SU-DHL-6 (cell line): ENCODE data around the gene PLAC1.

Experiments
- H2AFZ ChIP-seq: fragments of 200-600 bp; sonication (generic); 2 replicates; pipeline ENCODE4 v1.6.1; 2014; ENCODE audit warnings: low read depth, mild to moderate bottlenecking, moderate library complexity, mixed read lengths, antibody characterized with exemption, low read length; ENCODE audit not compliant: severe bottlenecking
- H3F3A ChIP-seq: fragments of 200-600 bp; shearing (Covaris generic); 2 replicates; pipeline ENCODE4 v1.6.0; 2016; ENCODE audit warnings: antibody characterized with exemption, mild to moderate bottlenecking; ENCODE audit not compliant: insufficient read depth
- H3K27ac ChIP-seq: fragments of 200-600 bp; sonication (generic); 2 replicates; pipeline ENCODE4 v1.5.1; 2016; ENCODE audit warnings: low read depth, mild to moderate bottlenecking, low read length, moderate library complexity, mixed read lengths
- H3K27me3 ChIP-seq: fragments of 200-600 bp; sonication (generic), shearing (Covaris generic); 2 replicates; pipeline ENCODE4 v1.6.0; 2014; ENCODE audit warnings: mild to moderate bottlenecking, low read length
- H3K36me3 ChIP-seq: fragments of 200-600 bp; sonication (generic); 2 replicates; pipeline ENCODE4 v1.6.1; 2014; ENCODE audit warnings: mild to moderate bottlenecking, low read length, mixed read lengths
- H3K4me2 ChIP-seq: fragments of 300-600, 200-600 bp; shearing (Covaris generic), sonication (generic); 2 replicates; pipeline ENCODE4 v1.6.0; 2014; ENCODE audit warnings: low read length, low read depth, mild to moderate bottlenecking; ENCODE audit not compliant: poor library complexity, severe bottlenecking
- H3K4me3 ChIP-seq: fragments of 200-600 bp; sonication (generic); 2 replicates; pipeline ENCODE4 v1.5.1; 2014; ENCODE audit warnings: antibody characterized with exemption, low read length, mild to moderate bottlenecking, mixed read lengths; ENCODE audit not compliant: insufficient read depth, poor library complexity, severe bottlenecking
- H3K79me2 ChIP-seq: fragments of 200-600 bp; sonication (generic); 2 replicates; pipeline ENCODE4 v1.6.1; 2014; ENCODE audit warnings: mild to moderate bottlenecking, low read length, moderate library complexity; ENCODE audit not compliant: insufficient read depth
- H3K9ac ChIP-seq: fragments of 200-600 bp; sonication (generic); 2 replicates; pipeline ENCODE4 v1.7.0; 2014; ENCODE audit warnings: mild to moderate bottlenecking, low read length
- H3K9me2 ChIP-seq: fragments of 200-600 bp; sonication (generic); replicated peaks from 2 replicates; pipeline ENCODE4 v1.6.1; 2014; ENCODE audit warnings: low read length; ENCODE audit not compliant: insufficient read depth
- H3K9me3 ChIP-seq: fragments of 200-600 bp; sonication (generic); 2 replicates; pipeline ENCODE4 v1.6.1; 2014; ENCODE audit warnings: low read length, mixed read lengths; ENCODE audit not compliant: insufficient read depth
- H4K20me1 ChIP-seq: fragments of 200-600 bp; sonication (generic); 2 replicates; pipeline ENCODE4 v1.6.1; 2014; ENCODE audit warnings: low read depth, mild to moderate bottlenecking, antibody characterized with exemption, low read length, moderate library complexity, mixed read lengths
- CTCF ChIP-seq: fragments of 200-600 bp; sonication (generic); IDR thresholded peaks from one replicate; pipeline ENCODE4 v1.5.1; 2017; ENCODE audit warnings: antibody characterized with exemption, mild to moderate bottlenecking, low read length, moderate library complexity; ENCODE audit not compliant: insufficient read depth, poor library complexity, severe bottlenecking
- EZH2phosphoT487 ChIP-seq: fragments of 200-600 bp; sonication (generic), shearing (Covaris generic); conservative IDR thresholded peaks from 2 replicates; pipeline ENCODE4 v1.6.1; 2018; ENCODE audit warnings: mild to moderate bottlenecking, antibody characterized with exemption, low read length, moderate library complexity, mixed read lengths

The PLAC1 gene

GRCh38 chrX:134604701-134605311 is 53.5 kb downstream of the PLAC1 start:
- no peaks in the 10 kb centered on the region for H3K27me3 ChIP-seq
- no peaks in the 10 kb centered on the region for H3K36me3 ChIP-seq
- no peaks in the 10 kb centered on the region for H3F3A ChIP-seq
- H3K79me2 ChIP-seq, result no peaks in the 10 kb centered on the region
- H4K20me1 ChIP-seq, result no peaks in the 10 kb centered on the region
- H3K9me3 ChIP-seq, result no peaks in the 10 kb centered on the region
- no peak overlapping the region for H3K9ac ChIP-seq
- no peak overlapping the region for H3K4me2 ChIP-seq
- H3K4me3 ChIP-seq, result no peak overlapping the region
- no peaks in the 10 kb centered on the region for H3K9me2 ChIP-seq
- TF ChIP-seq EZH2phosphoT487 (no peak), CTCF (no peak)
- no peak overlapping the region for H2AFZ ChIP-seq
- H3K27ac ChIP-seq, result no peak overlapping the region

- Histone ChIP-seq H3K9ac (no peak overlapping the region), H3K79me2 (no peaks in the 10 kb centered on the region), H3F3A (no peaks in the 10 kb centered on the region), H3K36me3 (no peaks in the 10 kb centered on the region), H3K27ac (no peak overlapping the region), H3K9me2 (no peaks in the 10 kb centered on the region), H3K4me2 (no peak overlapping the region), H3K4me3 (no peak overlapping the region), H3K9me3 (no peaks in the 10 kb centered on the region), H2AFZ (no peak overlapping the region), H3K27me3 (no peaks in the 10 kb centered on the region), H4K20me1 (no peaks in the 10 kb centered on the region)
- TF ChIP-seq CTCF, result no peak
- TF ChIP-seq EZH2phosphoT487, result no peak
Measured at GRCh38 chrX:134603806-134604700, 54.2 kb downstream of the PLAC1 start.

- no peak overlapping the region for H3K4me3 ChIP-seq
- H4K20me1 ChIP-seq, result no peaks in the 10 kb centered on the region
- no peaks in the 10 kb centered on the region for H3K9me3 ChIP-seq
- H3K4me2 ChIP-seq, result no peak overlapping the region
- H3K36me3 ChIP-seq, result no peaks in the 10 kb centered on the region
- no peaks in the 10 kb centered on the region for H3K79me2 ChIP-seq
- no peak overlapping the region for H2AFZ ChIP-seq
- no peak overlapping the region for H3K27ac ChIP-seq
- H3K9me2 ChIP-seq, result no peaks in the 10 kb centered on the region
- no peak overlapping the region for H3K9ac ChIP-seq
- no peaks in the 10 kb centered on the region for H3K27me3 ChIP-seq
- TF ChIP-seq EZH2phosphoT487 (no peak), CTCF (no peak)
- no peaks in the 10 kb centered on the region for H3F3A ChIP-seq
Measured at GRCh38 chrX:134602410-134602809, 55.9 kb downstream of the PLAC1 start.
